ENCODE measurements around the gene TIGD1.
"Not testable (repeated sequence)": the region's sequence is repeated elsewhere in the genome, so short reads cannot be mapped to it uniquely, and the experiment has no call there.

TIGD1 gene

DNA sequence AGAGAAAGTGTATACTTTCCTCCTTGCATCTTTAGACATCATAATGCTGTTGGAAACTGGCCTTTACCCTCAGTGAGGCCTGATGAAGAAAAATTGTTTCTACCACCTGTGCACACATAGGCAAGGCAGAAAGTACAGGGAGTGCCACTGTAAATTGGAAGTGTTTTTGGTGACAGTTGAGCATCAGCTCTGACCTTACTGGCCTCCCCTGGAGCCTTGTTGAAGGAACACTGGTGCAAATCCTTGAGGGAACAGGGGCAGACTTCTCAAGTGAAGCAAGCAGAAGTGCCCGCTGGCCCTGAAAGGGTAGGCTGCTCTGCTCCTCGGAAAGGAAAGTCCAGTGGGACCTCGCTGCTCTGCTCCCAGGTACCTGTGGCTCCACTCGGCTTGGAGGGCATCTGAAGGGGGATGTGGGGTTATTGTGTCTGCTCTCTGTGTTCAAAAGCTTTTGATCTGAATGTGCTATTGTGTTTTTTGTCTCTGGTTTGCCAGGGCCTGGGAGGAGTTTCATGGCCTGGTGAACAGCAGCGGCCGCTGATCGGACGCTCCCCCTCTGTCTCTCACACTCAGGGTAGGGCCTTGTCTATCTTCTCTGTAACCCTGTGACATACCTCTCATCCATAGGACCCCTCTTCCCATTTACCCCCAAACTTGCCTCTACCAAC lies 23.5 kb upstream of the TIGD1 start:
- no peak for DNase-seq (ENCODE audit: insufficient read length, low spot score)
- no peak for FAIRE-seq
- TF ChIP-seq PAX5 (IDR thresholded peaks at IDR 0.05; ENCODE audit: insufficient read depth, low read length, severe bottlenecking) (no peak), TAF1 (IDR thresholded peaks at IDR 0.05; ENCODE audit: low read depth, low read length) (no peak), POLR2A (IDR thresholded peaks at IDR 0.05; ENCODE audit: low read depth, low read length) (no peak), POU2F2 (IDR thresholded peaks at IDR 0.05; ENCODE audit: low read depth, low read length) (no peak), SPI1 (IDR thresholded peaks at IDR 0.05; ENCODE audit: low read depth, low read length) (no peak), POLR2AphosphoS5 (IDR thresholded peaks at IDR 0.05; ENCODE audit: low read depth, low read length) (no peak)

DNA sequence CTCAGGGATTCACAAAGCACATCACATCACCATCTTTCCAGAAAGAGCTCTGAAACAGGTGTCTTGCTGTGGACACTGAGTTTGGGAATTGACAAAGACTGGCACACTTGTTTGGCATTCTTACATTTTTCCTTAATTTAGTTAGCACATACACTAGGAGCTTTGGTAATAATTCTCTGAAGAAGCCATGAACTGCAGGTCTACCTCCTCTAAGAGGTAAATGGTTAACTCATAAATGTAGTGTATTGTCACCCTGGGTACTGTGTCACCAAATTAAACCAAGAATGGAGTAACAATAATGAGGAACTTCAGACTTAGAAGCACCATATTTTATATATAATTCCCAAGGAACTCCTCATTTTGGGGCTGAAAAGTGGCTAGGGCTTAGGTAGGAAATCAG lies 22.7 kb upstream of the TIGD1 start:
- TF ChIP-seq SPI1 (IDR thresholded peaks at IDR 0.05; ENCODE audit: low read depth, low read length) (no peak), POLR2A (IDR thresholded peaks at IDR 0.05; ENCODE audit: low read depth, low read length) (no peak), POLR2AphosphoS5 (IDR thresholded peaks at IDR 0.05; ENCODE audit: low read depth, low read length) (no peak), PAX5 (IDR thresholded peaks at IDR 0.05; ENCODE audit: insufficient read depth, low read length, severe bottlenecking) (no peak), TAF1 (IDR thresholded peaks at IDR 0.05; ENCODE audit: low read depth, low read length) (no peak), POU2F2 (IDR thresholded peaks at IDR 0.05; ENCODE audit: low read depth, low read length) (no peak)
- no peak for DNase-seq (ENCODE audit: insufficient read length, low spot score)
- FAIRE-seq: no peak

DNA sequence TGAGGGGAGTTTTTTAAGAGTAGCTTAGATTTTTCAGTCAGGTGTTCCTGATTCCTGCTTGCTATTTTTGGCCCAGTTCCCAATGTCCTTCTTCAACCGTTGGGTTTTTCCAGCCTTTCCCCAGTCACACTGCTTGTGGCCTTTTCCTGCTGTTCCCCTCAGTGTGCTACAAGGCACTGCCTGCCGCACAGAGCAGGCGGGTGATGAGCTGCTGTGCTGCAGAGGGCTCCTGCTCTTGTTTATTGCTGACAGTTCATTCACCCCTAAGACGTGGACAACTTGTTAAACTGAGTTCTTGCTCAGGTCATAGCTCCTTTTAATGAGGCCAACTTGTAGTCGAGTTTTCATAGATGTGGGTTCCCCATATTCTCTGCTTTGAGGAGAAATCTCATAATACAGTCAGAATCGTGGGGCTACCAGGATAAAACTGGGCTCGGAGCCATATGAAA lies 20.7 kb upstream of the TIGD1 start:
- TF ChIP-seq POLR2AphosphoS5 (IDR thresholded peaks at IDR 0.05; ENCODE audit: low read depth, low read length): no peak
- no peak for TF ChIP-seq POLR2A (IDR thresholded peaks at IDR 0.05; ENCODE audit: low read depth, low read length)
- TF ChIP-seq PAX5 (IDR thresholded peaks at IDR 0.05; ENCODE audit: insufficient read depth, low read length, severe bottlenecking): no peak
- TF ChIP-seq POU2F2 (IDR thresholded peaks at IDR 0.05; ENCODE audit: low read depth, low read length): no peak
- TF ChIP-seq TAF1 (IDR thresholded peaks at IDR 0.05; ENCODE audit: low read depth, low read length): no peak
- no peak for TF ChIP-seq SPI1 (IDR thresholded peaks at IDR 0.05; ENCODE audit: low read depth, low read length)
- no peak for DNase-seq (ENCODE audit: insufficient read length, low spot score)
- no peak for FAIRE-seq

DNA sequence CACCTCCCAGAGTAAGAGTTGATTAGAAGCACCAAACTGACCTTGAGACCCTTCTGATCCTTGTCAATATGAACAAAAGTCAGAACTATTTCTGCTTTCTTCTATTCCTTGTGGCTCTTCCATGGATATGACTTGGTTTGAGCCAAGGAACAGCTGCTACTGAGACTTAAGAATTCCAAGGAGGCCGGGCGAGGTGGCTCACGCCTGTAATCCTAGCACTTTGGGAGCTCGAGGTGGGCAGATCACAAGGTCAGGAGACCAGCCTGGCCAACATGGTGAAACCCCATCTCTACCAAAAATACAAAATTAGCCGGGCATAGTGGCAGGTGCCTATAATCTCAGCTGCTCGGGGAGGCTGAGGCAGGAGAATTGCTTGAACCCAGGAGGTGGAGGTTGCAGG lies 20.1 kb upstream of the TIGD1 start:
- FAIRE-seq; DNase-seq (ENCODE audit: insufficient read length, low spot score): not testable (repeated sequence)

DNA sequence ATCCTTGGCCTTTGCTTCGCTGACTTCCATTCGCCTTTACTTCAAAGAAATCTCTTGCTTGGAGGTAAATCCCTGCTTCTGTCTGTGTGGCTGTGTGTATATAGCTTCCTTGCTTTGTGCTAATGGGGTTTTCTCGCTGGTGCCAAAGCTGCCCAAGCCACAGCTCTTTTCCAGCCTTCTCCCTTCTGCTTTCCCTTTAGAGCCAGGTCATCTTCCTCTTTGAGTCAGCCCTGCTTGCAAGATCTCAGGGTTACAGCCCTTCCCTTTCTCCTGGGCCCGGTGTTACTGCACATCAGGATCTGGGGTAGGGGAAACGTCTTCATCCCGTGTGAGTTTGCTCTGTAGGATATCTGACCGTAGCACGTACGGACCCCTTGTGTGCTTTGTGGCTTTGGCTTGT lies 19.2 kb upstream of the TIGD1 start:
- no peak for FAIRE-seq
- 0 out of 2 replicates have a peak, but pooled peaks have one; percentile 23 for TF ChIP-seq POLR2AphosphoS5 (IDR thresholded peaks at IDR 0.05; ENCODE audit: low read depth, low read length)
- TF ChIP-seq SPI1 (IDR thresholded peaks at IDR 0.05; ENCODE audit: low read depth, low read length): no peak
- DNase-seq (ENCODE audit: insufficient read length, low spot score): no peak

DNA sequence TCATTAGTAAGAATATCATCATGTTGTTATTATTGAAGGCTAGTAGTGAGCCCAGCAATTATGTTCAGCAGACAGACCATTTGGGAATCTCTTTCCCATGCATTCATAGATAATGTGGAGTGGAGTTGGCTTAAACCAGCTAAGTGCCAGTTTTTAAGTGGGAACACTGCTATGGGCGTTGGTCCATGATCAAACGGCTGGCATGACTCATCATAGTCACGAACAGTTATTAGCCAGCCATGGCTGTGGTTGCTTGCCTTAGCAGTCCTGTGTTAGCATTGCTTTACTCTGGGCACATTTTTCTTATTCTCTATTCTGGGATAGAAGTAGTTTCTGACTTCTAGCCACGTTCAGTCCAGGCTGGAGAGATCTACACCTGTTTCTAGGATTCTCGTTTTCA lies 17.8 kb upstream of the TIGD1 start:
- FAIRE-seq (peak; percentile 16), DNase-seq (ENCODE audit: insufficient read length, low spot score) (no peak)
- TF ChIP-seq POLR2AphosphoS5 (IDR thresholded peaks at IDR 0.05; ENCODE audit: low read depth, low read length): no peak
- TF ChIP-seq POLR2A (IDR thresholded peaks at IDR 0.05; ENCODE audit: low read depth, low read length): no peak
- TF ChIP-seq POU2F2 (IDR thresholded peaks at IDR 0.05; ENCODE audit: low read depth, low read length): no peak
- no peak for TF ChIP-seq PAX5 (IDR thresholded peaks at IDR 0.05; ENCODE audit: insufficient read depth, low read length, severe bottlenecking)
- no peak for TF ChIP-seq SPI1 (IDR thresholded peaks at IDR 0.05; ENCODE audit: low read depth, low read length)
- TF ChIP-seq TAF1 (IDR thresholded peaks at IDR 0.05; ENCODE audit: low read depth, low read length): no peak

DNA sequence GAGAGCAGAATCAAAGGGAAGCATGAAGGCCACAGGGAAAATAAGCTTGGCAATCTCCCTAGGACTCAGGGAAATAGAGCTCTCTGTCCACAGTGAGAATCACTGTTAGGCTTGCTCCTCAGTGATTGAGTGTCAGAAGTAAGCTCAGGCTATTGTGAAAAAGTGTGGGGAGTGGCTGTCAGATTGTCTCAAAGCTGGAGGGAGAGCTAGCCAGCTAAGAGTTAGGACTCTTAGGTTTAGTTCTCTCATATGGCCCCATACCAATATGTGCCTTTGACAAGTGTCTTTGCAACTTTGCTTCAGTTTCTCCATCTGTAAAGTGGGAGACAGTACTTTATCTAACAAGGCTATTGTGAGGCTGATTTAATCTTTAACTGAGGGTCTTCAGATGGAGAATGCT lies 17.4 kb upstream of the TIGD1 start:
- TF ChIP-seq POU2F2 (IDR thresholded peaks at IDR 0.05; ENCODE audit: low read depth, low read length) (no peak), TAF1 (IDR thresholded peaks at IDR 0.05; ENCODE audit: low read depth, low read length) (no peak), POLR2A (IDR thresholded peaks at IDR 0.05; ENCODE audit: low read depth, low read length) (no peak), PAX5 (IDR thresholded peaks at IDR 0.05; ENCODE audit: insufficient read depth, low read length, severe bottlenecking) (no peak)
- DNase-seq (ENCODE audit: insufficient read length, low spot score) (no peak), FAIRE-seq (no peak)

DNA sequence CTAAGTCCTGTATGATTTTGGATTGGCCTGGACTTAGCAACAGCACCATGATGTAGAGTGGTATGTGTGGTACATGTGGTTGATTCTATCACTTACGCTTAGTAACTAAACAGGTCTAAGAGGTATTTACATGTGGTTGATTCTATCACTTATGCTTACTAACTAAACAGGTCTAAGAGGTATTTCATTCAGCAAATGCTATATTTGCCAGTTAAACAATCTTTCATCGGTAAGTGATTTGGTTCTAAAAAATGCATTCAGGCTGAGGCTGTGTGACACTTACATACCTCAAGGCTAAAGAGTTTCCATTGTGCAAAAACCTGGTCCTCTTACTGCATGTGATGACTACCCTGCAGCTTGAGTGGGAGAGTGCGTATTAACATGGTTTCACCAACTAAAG lies 13.2 kb upstream of the TIGD1 start:
- FAIRE-seq: no peak
- DNase-seq (ENCODE audit: insufficient read length, low spot score): no peak
- TF ChIP-seq TAF1 (IDR thresholded peaks at IDR 0.05; ENCODE audit: low read depth, low read length): no peak
- TF ChIP-seq SPI1 (IDR thresholded peaks at IDR 0.05; ENCODE audit: low read depth, low read length): no peak
- TF ChIP-seq PAX5 (IDR thresholded peaks at IDR 0.05; ENCODE audit: insufficient read depth, low read length, severe bottlenecking): no peak
- TF ChIP-seq POLR2A (IDR thresholded peaks at IDR 0.05; ENCODE audit: low read depth, low read length): no peak
- no peak for TF ChIP-seq POU2F2 (IDR thresholded peaks at IDR 0.05; ENCODE audit: low read depth, low read length)
- no peak for TF ChIP-seq POLR2AphosphoS5 (IDR thresholded peaks at IDR 0.05; ENCODE audit: low read depth, low read length)

DNA sequence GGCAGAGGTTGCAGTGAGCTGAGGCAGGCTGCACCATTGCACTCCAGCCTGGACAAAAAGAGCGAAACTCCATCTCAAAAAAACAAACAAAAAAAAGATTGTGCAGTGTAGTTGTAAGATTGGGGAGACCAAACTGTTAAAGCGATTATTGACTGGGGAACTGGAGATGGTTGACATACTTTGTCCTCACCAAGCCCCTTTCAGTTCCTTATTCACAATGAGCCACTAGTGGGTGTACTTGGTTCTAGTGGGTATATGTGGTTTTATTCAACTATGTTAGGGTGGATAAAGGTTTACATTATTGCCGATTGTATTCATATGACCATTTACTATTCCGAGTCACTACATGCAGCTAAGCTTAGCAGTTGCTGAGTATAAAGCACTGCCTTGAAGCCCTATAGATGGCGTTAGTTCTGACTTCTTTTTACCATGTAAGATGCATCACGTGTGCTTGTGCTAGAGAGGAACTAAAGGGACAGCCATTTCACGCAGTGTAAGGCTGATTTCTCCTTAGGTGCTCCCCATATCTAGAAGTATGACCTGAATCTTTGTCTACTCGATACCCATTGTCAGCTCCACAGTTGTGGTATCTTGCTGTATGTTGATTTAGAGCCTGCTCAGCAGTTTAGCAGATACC lies 12.3 kb upstream of the TIGD1 start:
- DNase-seq (ENCODE audit: insufficient read length, low spot score) (no peak), FAIRE-seq (peak; percentile 71)
- TF ChIP-seq SPI1 (IDR thresholded peaks at IDR 0.05; ENCODE audit: low read depth, low read length): peak; percentile 87
- TF ChIP-seq POU2F2 (IDR thresholded peaks at IDR 0.05; ENCODE audit: low read depth, low read length): no peak
- TF ChIP-seq POLR2A (IDR thresholded peaks at IDR 0.05; ENCODE audit: low read depth, low read length): 0 out of 2 replicates have a peak, but pooled peaks have one; percentile 19
- TF ChIP-seq POLR2AphosphoS5 (IDR thresholded peaks at IDR 0.05; ENCODE audit: low read depth, low read length): peak; percentile 36
- no peak for TF ChIP-seq TAF1 (IDR thresholded peaks at IDR 0.05; ENCODE audit: low read depth, low read length)
- TF ChIP-seq PAX5 (IDR thresholded peaks at IDR 0.05; ENCODE audit: insufficient read depth, low read length, severe bottlenecking): no peak

DNA sequence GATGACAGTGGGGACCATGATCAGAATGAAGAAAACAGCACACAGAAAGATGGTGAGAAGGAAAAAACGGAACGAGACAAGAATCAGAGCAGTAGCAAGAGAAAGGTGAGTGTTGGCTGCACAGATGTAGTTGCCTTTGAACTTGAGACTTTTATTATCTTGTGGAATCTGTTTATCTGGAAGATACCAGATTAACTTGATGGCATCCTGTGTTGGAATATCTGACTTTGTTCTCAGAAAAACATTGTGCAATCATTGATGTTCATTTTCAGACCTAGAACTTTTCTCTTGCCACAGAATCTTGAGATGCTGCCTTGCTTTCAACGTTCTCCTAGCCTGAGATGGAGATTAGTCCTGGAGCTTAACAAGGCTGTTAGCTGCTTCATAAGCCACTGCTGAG lies 6.1 kb upstream of the TIGD1 start:
- no peak for TF ChIP-seq SPI1 (IDR thresholded peaks at IDR 0.05; ENCODE audit: low read depth, low read length)
- no peak for TF ChIP-seq POU2F2 (IDR thresholded peaks at IDR 0.05; ENCODE audit: low read depth, low read length)
- no peak for TF ChIP-seq TAF1 (IDR thresholded peaks at IDR 0.05; ENCODE audit: low read depth, low read length)
- FAIRE-seq: no peak
- DNase-seq (ENCODE audit: insufficient read length, low spot score): no peak

Measured in GM12891 (cell line).